GM23338 (cell line): ENCODE data around the gene ADAMTSL5.

Experiments
- CTCF ChIP-seq, 2 experiments: fragments of 200-600 bp in 1 of 2; sonication (generic) in 1 of 2; conservative IDR thresholded peaks; 2 replicates each; pipeline versions ENCODE4 v1.5.1 to v1.6.1; 2016 to 2017; ENCODE audit warnings: antibody characterized with exemption in 2 of 2, low read depth in 2 of 2, mild to moderate bottlenecking in 2 of 2, moderate library complexity in 1 of 2
- EZH2 ChIP-seq: fragments of 200-600 bp; sonication (generic); IDR thresholded peaks from one replicate; pipeline ENCODE4 v1.8.0; 2017; ENCODE audit warnings: antibody characterized with exemption, mild to moderate bottlenecking, low read depth; ENCODE audit not compliant: unreplicated experiment

GRCh38 chr19:1503089-1503924, 9.5 kb downstream of the ADAMTSL5 start:
- TF ChIP-seq CTCF (conservative IDR thresholded peaks at IDR 0.05; ENCODE audit: low read depth in 2 of 2) = peak; percentile 63 to 85
- no peak for TF ChIP-seq EZH2
